Neural crest cell (in vitro differentiated cells): Measurements from ENCODE around the gene F8. TPM values are rescaled to one million over a fixed set of nuclear protein-coding genes. Genes with fewer than 3 reads are reported as not detected.
A peak's percentile ranks its signal among the peaks of the same experiment; 100 is the strongest.

Source experiments
- DNase-seq: peaks from one replicate; pipeline ENCODE4 v3.0.0; 2021; ENCODE audit warnings: low read depth, mixed read lengths, low spot score
- H3K27ac Mint-ChIP-seq: one replicate; pipeline ENCODE4 v1.8.0; 2021; ENCODE audit warnings: mild to moderate bottlenecking, mixed read lengths; ENCODE audit not compliant: unreplicated experiment
- H3K27me3 Mint-ChIP-seq: 2 replicates; pipeline ENCODE4 v1.8.0; 2021; ENCODE audit warnings: low read depth, mild to moderate bottlenecking, mixed read lengths
- H3K36me3 Mint-ChIP-seq: 2 replicates; pipeline ENCODE4 v1.8.0; 2021; ENCODE audit warnings: low read depth, mild to moderate bottlenecking, mixed read lengths
- H3K4me1 Mint-ChIP-seq: 2 replicates; pipeline ENCODE4 v1.8.0; 2021; ENCODE audit warnings: mixed read lengths
- H3K4me3 Mint-ChIP-seq: one replicate; pipeline ENCODE4 v1.8.0; 2021; ENCODE audit warnings: mild to moderate bottlenecking, mixed read lengths
- H3K9me3 Mint-ChIP-seq: 2 replicates; pipeline ENCODE4 v1.8.0; 2021; ENCODE audit warnings: mixed read lengths
- total RNA-seq: library from RNA; stranded (reverse); gene quantifications from 2 replicates; pipeline ENCODE4 v1.2.1, GENCODE V29; 2021
- TF ChIP-seq, protein P1 (sequence below): fragments of 200-600 bp; sonication (generic); conservative IDR thresholded peaks from 2 replicates; pipeline ENCODE4 v1.5.0; 2021; ENCODE audit warnings: antibody characterized with exemption, mild to moderate bottlenecking

F8 gene
- total RNA-seq, 1 donor from 2014 or later = 2.1 TPM

DNA sequence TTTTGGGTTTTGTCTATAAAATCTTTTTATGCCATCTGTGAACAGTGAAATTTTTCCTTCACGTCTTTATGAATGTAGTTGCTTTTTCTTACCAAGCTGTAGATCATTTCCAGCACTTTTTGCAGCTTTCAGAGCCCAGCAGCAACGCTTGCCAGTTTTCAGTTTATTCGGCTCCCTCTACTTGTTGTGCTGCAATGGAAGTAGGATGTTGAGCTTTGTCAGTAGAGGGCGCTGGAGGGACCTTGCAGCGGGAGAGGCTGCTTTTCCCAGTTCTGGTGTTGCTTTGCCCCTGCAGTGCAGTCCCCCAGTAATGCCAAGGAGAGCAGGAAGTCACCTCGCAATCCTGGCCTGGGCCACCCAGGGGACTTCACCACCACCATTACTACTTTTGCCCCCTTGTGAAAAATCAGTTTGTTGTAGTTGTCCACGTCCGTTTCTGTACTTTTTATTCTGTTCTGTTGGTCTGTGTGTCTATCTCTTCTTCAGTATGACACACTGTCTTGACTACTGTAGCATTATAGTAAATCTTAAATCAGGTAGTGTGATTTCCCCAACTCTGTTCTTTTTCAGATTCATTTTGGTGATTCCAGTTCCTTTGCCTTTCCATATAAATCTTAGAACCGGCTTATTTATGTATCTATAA is 26.6 kb upstream of the F8 start:
- Mint-ChIP-seq H3K36me3 (peaks cover 16% of the 10 kb centered on the region), H3K9me3 (peaks cover 4% of the 10 kb centered on the region), H3K27me3 (no peaks in the 10 kb centered on the region), H3K27ac (no peak overlapping the region), H3K4me1 (peaks cover 3% of the 10 kb centered on the region), H3K4me3 (no peak overlapping the region)
- TF ChIP-seq, protein P1, sequence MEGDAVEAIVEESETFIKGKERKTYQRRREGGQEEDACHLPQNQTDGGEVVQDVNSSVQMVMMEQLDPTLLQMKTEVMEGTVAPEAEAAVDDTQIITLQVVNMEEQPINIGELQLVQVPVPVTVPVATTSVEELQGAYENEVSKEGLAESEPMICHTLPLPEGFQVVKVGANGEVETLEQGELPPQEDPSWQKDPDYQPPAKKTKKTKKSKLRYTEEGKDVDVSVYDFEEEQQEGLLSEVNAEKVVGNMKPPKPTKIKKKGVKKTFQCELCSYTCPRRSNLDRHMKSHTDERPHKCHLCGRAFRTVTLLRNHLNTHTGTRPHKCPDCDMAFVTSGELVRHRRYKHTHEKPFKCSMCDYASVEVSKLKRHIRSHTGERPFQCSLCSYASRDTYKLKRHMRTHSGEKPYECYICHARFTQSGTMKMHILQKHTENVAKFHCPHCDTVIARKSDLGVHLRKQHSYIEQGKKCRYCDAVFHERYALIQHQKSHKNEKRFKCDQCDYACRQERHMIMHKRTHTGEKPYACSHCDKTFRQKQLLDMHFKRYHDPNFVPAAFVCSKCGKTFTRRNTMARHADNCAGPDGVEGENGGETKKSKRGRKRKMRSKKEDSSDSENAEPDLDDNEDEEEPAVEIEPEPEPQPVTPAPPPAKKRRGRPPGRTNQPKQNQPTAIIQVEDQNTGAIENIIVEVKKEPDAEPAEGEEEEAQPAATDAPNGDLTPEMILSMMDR = peak; percentile 55
- DNase-seq = peak; percentile 44

DNA sequence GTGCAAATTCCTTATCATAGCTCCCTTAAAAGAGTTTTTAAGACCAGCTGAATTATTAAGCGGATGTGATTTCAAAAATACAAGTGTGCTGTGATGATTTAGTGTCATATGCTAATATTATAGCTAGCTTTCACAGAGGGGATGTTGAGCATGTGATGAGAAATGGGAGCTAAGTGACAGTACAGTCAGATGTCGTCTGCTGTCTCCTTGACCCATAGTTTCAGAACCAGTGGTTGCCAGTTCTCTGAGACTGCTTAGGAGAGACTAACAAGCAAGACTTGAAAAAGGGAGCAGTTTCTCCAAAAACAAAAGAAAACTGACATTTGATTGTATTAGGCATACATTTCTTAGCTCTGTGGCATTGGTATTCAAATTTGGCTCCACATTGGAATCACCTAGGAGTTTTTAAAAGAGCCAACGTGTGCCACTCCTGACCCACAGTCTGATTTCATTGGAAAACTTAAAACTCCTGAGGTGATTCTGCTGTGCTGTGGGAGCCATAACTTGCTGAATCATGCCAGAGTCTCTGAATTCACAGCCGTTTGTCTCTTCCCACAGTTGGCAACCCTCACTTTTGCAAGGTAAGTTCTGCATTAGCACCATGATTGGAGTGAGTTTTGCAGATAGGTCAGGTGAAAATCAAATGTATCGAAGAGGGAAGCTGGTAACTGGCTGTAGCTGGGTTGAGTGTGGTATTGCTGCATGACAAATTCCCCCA is 24.4 kb upstream of the F8 start:
- Mint-ChIP-seq H3K9me3 (no peaks in the 10 kb centered on the region), H3K36me3 (peaks cover 12% of the 10 kb centered on the region), H3K4me1 (peaks cover 3% of the 10 kb centered on the region), H3K27ac (no peak overlapping the region), H3K4me3 (no peak overlapping the region), H3K27me3 (no peaks in the 10 kb centered on the region)
- DNase-seq = no peak
- TF ChIP-seq, protein P1 = no peak

DNA sequence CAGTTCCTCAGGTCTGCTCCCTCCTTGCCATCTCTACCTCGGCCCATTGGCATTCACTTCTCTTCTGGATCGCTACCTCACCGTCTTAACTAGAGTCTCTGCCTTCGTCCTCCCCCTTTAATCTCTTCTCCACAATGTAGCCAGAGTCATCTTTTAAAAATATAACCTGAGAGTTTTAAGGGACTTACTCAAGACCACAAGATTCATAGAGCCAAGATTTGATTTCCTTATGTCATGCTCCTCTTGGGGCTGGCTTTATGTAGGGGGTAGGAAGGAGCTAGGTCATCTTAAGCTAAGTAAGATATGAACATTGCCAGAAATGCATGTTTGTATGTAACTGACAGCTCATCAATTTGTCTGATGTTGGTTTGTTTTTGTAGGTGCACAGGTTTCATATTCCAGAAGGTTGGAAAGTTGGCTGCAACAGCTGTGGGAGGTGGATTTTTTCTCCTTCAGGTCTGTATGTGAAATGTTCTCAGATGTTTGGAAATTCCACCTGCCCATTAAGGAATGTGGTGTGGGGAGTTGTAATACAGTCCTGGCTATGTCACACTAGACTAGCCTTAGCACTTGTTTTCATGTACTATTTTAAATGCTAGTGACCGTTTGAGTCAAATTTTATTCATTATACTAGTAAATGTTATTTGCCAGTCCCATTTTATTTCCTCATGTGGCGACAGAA is 23.7 kb upstream of the F8 start:
- no peak for DNase-seq
- H3K36me3 Mint-ChIP-seq = peaks cover 9% of the 10 kb centered on the region
- H3K4me3 Mint-ChIP-seq = no peak overlapping the region
- H3K27ac Mint-ChIP-seq = no peak overlapping the region
- TF ChIP-seq, protein P1 = no peak
- H3K4me1 Mint-ChIP-seq = peaks cover 3% of the 10 kb centered on the region
- H3K27me3 Mint-ChIP-seq = no peaks in the 10 kb centered on the region
- no peaks in the 10 kb centered on the region for H3K9me3 Mint-ChIP-seq

DNA sequence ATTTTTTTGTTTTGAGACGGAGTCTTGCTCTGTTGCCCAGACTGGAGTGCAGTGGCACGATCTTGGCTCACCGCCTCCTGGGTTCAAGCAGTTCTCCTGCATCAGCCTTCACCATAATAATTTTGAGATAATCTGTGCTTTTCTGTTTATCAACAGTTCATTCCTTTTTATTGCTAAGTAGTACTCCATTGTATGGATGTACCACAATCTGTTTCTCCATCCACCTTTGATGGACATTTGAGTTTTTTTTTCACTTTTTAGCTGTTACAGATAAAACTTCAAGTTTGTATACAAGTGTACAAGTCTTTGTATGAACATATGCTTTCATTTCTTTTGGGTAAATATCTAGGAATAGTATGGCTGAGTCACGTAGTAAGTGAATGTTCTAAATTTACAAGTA is 13.2 kb upstream of the F8 start:
- no peak for DNase-seq
- Mint-ChIP-seq H3K27me3 (no peaks in the 10 kb centered on the region), H3K9me3 (peaks cover 29% of the 10 kb centered on the region), H3K27ac (no peak overlapping the region), H3K4me3 (no peak overlapping the region), H3K4me1 (no peaks in the 10 kb centered on the region), H3K36me3 (peaks cover 48% of the 10 kb centered on the region)
- TF ChIP-seq, protein P1 = no peak

DNA sequence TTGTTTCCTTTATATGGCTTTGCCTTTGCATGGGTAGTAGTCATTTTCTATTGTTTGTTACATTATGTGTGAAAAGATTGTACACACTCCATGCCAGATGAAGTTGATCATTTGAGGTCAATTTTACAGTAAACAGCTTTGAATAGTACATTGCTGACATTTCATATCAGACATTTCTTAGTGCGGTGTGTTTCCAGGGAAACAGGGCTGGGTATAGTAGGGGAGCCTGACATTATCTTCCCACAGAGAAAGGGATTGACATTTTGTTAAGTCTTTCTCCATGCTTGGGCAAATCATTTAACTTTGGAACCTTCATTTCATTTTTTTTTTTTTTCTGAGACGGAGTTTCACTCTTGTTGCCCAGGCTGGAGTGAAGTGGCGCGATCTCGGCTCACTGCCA is 9.1 kb upstream of the F8 start:
- Mint-ChIP-seq H3K9me3 (peaks cover 16% of the 10 kb centered on the region), H3K27me3 (no peaks in the 10 kb centered on the region), H3K4me1 (peaks cover 19% of the 10 kb centered on the region), H3K27ac (no peak overlapping the region), H3K36me3 (peaks cover 22% of the 10 kb centered on the region), H3K4me3 (no peak overlapping the region)
- DNase-seq = no peak
- TF ChIP-seq, protein P1 = no peak
